HG03354 (cell line): ENCODE measurements around the gene DLGAP5.

Experiments used
- ATAC-seq: cut with Tn5 transposase; IDR thresholded peaks from one replicate; pipeline ENCODE4 v1.9.1; 2021; ENCODE audit warnings: mild to moderate bottlenecking; ENCODE audit not compliant: unreplicated experiment, poor library complexity, severe bottlenecking

The DLGAP5 gene

DNA sequence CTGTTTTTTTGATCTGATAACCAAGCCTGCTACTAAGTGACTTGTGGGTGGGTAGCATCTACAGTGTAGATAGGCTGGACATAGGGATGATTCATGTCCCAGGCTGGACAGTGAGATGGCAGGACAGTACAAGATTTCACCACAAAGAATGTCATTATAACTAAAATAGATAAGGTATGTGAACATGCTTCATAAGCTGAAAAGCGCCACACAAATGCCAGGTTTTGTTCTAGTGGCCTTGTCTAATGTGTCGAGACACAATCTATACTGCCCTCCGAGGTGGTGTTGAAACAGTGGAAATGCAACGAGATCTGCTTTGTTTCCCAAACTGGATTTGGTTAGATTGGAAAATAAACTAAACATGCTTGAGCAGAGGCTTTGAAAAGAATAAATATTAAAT is 58.0 kb downstream of the DLGAP5 start:
- ATAC-seq, result no peak

DNA sequence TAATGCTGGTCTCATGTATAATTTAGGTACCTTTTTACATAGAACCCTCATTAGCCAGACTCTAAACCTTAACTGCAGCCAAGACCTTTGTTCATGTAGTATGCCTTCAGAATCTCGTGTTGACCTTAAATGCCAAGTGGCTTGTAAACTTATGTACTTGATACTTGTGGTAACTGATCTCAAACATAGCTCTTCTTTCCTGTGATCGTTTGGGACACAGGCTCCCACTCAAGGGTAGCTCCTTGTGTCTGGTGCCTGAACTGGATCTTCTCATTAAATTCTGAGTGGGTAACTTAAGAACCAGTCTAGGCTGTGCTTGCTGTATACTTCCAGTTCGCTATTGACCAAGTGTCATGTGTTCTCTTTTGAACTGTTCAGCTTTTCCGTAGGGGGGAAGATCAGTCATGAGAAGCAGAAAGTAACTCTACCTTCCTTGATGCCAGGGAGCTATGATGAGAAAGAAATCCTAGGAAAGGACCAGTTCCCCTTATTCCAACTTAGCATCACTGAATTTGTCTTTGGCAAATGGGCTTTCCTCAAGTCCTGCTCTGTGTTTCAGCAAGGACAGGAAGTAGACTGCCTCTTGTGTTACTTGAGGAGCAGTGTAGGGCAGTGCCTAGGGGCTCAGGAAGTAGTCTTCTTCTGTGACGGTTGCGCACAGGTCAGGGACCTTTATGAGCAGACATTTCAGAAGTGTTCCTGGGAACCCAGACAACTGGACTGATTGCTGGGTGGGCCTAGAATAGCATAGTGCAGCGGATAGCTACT is 59.8 kb downstream of the DLGAP5 start:
- no peak for ATAC-seq

DNA sequence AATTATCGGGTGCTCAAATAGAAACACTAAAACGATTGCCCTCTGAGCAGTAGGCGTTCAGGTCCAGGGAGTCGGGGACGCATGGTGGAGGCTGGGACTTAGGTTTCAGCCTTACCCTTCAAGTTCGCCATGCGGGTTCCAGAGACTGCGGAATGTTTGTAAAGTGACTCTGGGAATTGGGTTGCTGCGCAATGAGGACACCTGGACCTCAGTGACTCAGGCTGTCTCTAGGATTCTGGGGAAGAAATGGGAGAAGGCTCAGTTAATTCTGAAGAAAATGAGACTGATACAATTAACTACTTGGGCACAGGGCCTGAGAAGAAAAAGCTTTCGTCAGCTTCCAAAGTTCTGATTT is 61.2 kb downstream of the DLGAP5 start:
- no peak for ATAC-seq

DNA sequence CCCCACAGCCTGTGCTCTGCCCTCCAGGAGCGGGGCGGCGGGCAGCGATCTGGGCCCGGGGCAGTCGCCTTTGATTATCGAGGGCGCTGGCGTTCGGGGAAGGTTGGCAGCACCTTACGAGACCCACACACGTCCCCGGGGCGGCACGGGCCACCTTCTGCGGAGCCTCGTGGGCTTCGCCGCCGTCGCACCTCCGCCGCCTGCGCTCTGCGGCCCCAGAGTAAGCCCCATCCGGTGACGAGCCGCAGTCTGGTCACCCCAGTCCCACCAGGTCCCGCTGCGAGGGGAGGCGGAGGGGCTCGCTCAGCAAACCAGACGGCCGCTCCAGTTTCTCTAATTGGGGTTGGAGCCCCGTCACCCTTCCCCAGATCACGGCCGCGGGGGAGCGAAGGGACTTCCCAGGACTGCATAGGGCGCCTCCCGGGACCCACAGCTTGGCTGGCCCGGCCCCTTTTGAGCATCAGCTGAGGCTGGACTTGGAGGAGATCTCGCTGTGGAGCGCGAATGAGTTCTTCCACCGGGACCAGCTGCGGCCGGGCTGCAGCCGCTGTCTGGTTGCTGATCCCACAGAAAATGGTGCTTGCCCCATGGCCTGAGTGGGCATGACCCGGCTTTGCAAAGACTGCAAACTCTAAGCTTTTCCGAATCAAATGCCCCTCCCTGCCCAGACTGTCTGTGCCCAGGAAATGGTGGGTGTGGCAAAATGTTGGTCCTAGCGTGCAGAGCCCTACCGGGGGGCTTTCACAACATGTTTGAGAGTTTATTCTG is 61.8 kb downstream of the DLGAP5 start:
- ATAC-seq, result peak; percentile 75

DNA sequence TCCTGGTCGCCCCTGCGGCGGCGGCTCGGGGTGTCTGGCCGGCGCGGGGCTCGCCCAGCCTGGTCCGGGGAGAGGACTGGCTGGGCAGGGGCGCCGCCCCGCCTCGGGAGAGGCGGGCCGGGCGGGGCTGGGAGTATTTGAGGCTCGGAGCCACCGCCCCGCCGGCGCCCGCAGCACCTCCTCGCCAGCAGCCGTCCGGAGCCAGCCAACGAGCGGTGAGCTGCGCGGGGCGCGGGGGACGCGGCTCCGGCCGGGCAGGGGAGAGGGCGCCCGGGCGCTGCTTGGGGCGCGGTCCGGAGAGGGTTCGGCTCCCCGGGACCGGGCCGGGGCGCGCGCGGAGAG is 62.3 kb downstream of the DLGAP5 start, which contains the start of gene LGALS3:
Gene LGALS3 (plus strand): TSS at position 167 of the 342 bp plus-strand sequence. CDS start 8,122 bp downstream, outside the sequence.
- peak; percentile 59 for ATAC-seq

DNA sequence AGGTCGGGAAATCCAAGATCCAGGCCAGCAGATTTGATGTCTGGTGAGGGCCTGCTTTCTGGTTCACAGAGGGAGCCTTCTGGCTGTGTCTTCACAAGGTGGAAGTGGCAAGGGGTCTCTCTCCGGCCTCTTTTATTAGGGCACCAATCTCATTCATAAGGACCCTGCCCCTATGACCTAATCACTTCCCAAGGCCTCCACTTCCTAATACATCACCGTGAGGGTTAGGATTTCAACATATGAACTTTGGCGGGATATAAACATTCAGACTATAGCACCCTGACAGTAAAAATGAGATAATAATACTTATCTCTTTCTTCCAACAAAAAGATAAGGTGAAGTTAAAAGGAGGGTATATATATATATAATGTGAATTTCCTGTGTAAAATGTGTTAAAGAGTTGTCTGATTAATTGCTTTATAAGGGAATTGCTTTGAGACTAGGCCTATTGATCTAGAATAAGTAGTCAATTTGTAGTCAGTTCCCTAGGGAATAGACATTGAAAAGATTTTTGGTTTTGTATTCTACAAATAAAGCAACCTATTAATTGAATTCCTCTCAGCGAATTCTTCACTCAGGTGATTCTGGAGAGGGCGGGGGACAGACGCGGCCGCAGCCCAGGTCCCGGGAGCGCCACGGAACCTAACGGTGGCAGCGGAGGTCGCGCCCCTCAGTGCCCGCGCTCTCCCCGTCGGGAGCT is 62.8 kb downstream of the DLGAP5 start:
- no peak for ATAC-seq

DNA sequence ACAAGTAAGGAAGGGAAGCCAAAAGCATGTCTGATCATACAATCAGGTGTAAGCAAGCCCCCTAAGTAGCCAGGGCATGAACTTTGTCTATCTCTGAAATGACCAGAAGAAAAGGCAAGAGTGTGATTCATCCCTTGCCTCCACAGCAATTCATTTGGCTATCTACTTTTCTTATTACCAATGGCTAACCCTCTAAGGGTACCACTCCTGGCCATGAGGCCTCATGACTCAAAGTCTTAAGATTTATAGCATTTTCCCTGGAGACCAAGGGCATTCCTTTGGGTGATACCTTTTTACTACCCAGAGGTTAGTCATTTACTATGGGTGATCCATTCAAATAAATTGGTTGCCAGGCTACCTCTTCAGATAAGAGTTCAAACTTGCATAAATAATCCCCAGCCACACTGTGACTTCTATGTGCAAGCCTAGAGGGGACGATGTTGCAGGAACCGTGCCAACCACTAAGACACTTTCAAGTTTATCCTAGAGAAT is 63.9 kb downstream of the DLGAP5 start:
- no peak for ATAC-seq

DNA sequence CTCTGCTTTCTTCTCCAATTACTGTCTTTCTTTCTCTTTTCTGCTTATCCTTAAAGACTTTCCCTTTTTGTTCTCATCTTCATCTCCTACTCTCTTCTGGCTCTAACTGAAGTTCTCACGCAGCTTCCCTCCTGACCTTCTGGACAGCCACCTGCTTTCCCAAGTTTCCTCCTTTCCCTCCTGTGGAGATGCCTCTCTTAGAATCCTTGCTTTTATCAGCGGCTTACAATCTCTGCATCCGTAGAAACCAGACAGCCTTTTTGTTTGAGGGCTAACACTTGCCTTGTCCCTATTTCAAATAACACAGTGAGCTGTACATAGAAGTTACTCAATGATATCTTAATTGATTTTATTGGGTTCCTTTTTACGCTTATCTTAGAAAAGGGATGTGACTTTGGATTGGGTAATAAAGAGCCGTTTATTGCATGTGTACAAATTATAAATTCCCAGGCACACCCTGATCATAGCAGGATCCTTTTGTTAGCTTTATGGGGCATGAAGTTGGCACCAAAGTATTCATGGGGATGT is 64.4 kb downstream of the DLGAP5 start:
- ATAC-seq, result no peak

DNA sequence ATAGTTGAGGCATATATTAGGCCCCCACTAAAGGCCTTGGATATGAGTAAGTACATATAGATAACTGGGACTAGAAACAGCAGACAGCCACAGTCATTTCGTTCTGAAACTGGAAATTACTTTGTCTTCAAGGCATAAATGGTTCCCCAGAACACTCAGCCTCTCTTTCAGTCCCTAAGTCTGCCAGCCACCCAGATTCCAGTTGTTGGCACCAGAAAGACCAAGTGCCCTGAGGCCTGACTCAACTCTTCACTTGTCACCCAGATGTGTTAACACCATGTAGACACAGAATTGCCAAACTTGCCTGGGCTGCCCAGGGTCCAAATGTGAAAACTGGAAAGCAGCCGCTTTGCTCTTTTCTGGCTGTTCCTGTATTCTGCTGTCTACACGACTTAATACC is 65.4 kb downstream of the DLGAP5 start:
- ATAC-seq, result no peak

DNA sequence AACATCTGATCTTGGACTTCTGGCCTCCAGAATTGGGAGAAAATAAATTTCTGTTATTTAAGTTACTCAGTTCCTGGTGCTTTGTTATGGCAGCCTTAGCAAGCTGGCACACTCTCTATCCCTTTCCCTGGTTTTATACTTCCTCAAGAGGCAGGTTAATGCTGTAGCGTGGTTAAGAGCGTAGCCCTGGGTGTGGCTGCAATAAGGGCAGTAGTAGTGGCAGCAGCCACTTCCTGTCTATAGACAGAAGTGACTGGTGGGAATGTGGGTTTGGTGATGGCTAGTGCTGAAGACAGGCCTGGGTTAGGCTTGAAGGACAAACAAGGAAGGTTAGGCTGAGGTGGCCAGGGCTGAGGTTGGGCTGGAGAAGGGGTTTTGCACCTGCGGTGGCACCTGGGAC is 66.0 kb downstream of the DLGAP5 start:
- ATAC-seq, result no peak

DNA sequence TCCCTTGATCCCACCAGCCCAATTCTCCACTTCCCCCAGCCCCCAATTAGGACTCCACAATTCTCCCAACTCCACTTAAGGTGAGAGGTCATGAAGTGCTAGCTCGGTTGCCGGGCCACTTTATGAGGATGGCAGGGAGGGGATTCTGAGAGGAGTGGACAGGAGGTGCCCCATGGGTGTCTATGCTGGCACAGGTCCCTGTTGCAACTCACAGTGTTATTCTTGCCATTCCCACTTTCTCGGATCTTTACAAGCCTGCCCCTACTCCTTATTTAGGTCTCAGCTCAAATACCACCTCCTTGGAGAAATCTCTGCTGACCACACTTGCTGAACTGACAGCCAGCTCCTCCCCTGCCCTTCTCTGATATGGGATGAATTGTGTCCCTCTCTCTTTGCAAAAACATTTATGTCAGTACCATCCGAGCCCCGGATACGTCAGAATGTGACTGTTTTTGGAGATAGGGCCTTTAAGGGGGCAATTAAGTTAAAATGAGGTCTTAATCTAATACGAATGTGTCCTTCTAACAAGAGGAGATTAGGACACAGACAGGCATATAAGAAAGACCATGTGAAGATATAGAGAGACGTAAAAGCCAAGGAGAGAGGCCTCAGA is 66.5 kb downstream of the DLGAP5 start:
- ATAC-seq, result no peak

DNA sequence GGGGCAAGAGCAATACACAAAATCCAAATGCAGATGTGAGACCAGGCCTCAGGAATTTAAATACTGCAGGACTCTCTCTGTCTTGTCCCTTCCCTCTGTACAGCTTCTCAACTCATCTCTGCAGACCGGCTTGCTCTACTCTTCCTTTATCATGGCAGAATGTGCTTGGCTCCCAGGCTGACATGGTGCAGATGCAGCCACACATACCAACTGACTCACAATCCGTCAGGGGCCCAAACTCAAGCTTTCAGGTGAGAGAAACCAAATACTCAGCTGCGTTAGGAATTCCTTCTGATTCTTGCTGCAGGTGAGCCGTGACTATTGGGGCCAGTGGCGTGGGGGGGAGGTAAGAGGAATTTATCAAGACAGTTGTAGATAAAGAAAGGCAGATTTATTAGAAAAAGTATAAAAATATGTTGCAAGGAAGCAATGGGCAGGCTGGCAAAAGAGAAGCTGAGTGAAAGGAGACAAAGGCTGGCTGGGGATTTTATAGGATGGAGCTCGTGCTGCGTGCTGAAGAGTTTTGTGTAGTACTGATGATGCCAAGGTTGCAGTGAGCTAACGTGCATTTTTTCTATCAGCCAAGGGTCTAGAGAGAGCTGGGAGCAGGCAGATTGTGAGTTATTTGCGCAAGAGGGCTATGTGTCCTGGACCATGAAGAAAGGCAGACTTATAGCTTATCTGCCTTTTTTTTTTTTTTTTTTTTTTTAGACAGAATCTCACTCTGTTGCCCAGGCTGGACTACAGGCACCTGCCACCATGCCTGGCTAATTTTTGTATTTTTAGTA is 67.3 kb downstream of the DLGAP5 start:
- no peak for ATAC-seq

DNA sequence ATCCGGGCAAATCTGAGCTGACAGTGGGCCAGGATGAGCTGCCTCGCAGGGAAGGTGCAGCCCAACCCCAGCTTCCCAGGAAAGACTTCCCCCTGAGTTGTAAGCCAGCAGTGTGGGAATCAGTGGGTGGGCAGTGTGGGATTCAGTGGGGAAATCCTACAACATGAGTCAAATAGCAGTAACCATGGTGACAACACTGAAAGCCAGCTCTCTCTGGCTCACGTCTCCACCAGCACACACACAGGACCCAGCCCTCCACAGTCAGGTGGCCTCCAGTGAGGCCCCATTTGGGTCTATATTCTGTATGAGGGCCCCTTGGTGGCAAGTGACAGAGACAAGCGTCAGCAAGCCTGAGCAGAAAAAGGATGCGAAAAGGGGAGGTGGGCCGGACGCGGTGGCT is 68.3 kb downstream of the DLGAP5 start:
- no peak for ATAC-seq

DNA sequence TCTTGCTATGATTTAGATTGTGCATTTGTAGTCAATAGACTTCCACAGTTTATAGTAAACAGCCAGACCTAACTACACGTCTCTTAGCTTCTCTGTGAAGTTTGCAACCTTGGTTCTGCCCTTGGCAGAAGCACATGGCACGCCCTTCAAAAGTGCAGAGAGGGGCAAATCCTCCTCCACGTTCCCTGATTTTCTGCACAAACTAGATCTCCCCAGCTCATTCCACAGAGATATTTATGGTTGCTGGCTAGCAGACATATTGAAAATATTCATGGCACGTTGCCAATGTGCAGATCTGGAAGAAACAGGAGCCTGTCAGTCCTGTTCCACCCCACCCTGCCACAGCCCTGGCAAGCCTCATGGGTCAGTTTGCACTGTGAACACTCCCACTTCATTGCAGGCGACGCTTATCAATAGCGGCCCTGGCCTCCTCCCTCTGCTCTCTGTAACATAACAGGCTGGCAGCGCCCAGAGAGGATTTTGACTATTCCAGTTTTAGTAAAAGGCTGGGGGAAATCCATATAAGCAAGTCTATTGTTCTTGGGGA is 68.9 kb downstream of the DLGAP5 start:
- no peak for ATAC-seq

DNA sequence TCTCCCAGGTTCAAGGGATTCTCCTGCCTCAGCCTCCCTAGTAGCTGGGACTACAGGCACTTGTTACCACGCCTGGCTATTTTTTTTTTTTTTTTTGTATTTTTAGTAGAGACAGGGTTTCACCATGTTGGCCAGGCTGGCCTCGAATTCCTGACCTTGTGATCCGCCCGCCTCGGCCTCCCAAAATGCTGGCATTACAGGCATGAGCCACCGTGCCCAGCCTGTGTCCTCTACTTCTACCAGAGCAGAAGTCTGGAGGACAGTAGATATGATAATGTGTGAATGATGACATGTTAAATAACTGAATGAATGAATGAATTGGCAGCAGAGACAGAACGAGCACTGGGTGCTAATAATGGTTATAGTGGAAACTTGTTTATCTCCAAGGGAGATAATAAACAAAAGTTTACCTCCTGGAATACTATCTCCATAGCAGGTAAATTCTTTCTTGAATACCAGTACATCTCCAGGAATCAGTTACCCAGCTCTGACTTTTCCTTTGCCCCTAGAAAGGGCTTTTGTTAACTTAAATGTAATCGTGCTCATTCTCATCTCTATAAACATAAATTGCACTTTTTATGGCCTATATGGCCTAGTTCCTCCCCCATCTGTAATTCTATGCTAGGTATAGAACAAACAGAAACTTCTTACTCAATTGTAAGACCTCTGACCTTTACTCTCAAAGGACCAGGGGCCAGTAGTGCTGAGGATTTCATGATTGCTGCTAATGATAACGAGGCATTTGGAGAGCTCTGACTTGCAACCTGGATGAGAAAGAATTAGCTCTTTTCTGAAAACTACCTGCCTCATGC is 69.6 kb downstream of the DLGAP5 start:
- ATAC-seq, result no peak

DNA sequence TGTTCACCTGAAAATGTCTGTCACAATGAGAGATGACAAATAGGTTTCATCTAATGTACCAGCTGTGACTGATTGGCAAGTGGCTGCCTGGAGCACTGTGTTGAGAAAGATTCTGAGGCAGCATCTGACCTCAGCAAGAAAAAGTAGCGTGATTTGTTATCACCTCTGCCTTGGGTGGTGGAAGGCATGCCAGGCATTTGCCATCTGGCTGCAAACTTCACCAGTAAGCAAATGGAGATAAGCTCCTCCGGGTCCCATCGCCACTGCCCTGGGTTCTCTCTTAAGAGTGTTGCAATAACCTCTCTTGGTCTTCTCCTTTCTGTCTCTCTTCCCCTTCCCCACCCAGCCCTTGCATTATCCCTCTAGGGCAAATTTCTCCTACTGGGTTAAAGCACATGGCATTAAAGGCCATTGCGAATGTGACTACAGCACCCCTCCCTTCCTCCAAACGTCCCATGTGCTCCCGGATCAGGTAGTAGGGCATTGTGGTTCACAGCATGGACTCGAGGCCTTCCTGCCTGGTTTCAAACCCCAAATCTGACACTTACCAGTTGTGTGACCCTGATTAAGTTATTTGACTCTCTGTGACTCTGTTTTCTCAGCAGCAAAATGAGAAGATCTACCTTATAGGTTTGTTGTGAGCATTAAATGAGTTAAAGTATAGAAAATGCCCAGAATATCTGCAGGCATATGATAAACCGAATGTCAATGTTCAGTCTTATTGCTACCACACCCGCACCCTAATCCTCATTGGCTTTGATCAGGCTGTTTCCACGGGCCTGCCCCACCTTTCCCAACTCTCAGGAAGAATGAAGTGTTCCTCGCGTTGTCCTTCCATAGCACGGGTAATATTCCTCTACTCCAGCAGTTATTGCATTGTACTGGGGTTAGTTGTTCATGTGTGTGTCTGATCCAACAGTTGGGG is 70.6 kb downstream of the DLGAP5 start:
- no peak for ATAC-seq

DNA sequence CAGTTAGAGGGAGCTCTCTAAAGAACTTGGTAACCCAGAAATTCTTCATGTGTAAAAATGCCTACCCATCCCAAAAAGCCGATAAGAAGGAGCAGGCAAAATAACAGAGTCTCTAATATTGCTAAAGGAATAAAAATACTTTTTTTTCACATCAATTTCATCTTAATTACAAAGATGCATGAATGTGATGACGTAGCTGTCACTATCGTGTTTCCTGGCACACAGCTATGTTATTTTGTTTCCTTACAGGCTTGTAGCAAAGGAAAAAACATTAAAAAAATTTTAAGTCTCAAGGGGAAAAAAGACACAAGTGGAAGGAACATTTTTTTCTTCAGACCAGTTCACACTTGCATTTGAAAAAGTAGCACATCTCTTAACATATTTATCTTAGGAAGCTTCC is 72.6 kb downstream of the DLGAP5 start:
- no peak for ATAC-seq
